Left lung (tissue), 10 donors: ENCODE measurements around the gene OR9Q1. TPM values are rescaled to one million over a fixed set of nuclear protein-coding genes. Genes with fewer than 3 reads are reported as not detected.

ENCODE experiments used
- ATAC-seq: fragments of 200-7000 bp; cut with Tn5 transposase; one replicate; pipeline ENCODE4 v1.9.1; 2020; ENCODE audit warnings: moderate library complexity
- DNase-seq, 4 donors: peaks; one replicate each; pipeline ENCODE4 v3.0.0-alpha.2; 2013 to 2020
- H3K27ac ChIP-seq, 2 donors: fragments of 200-600 bp; sonication (generic) in 1 of 2; one replicate each; pipeline versions ENCODE4 v1.5.0 to v1.8.0; 2020 to 2021
- H3K27me3 ChIP-seq, 2 donors: fragments of 200-600 bp; sonication (generic) in 1 of 2; one replicate each; pipeline versions ENCODE4 v1.5.0 to v1.8.0; 2020 to 2021
- H3K36me3 ChIP-seq, 2 donors: fragments of 200-600 bp; sonication (generic) in 1 of 2; one replicate each; pipeline versions ENCODE4 v1.5.0 to v1.8.0; 2020 to 2021
- H3K4me1 ChIP-seq, 2 donors: fragments of 200-600 bp; one replicate each; pipeline ENCODE4 v1.8.0; 2021
- H3K4me3 ChIP-seq, 2 donors: fragments of 200-600 bp; sonication (generic) in 1 of 2; one replicate each; pipeline versions ENCODE4 v1.5.0 to v1.8.0; 2020 to 2021; ENCODE audit warnings: mild to moderate bottlenecking in 1 of 2
- H3K9me3 ChIP-seq, 2 donors: fragments of 200-600 bp; sonication (generic) in 1 of 2; one replicate each; pipeline versions ENCODE4 v1.5.0 to v1.8.0; 2020 to 2021
- intact Hi-C, 2 donors: fragments of 100-400 bp; cut with DNase I; formaldehyde crosslinking; loops; one replicate each; pipeline versions ENCODE4 v1.11.2 to v1.14.2; 2022
- polyA plus RNA-seq, 6 donors: library from polyadenylated mRNA; unstranded; fragments of 120-200 nt; gene quantifications; one replicate each; pipeline ENCODE4 v1.2.1, GENCODE V29; 2013; ENCODE audit not compliant: insufficient read length in 6 of 6
- total RNA-seq, 2 donors: library from RNA; stranded (reverse); fragmentation: NEBNext Ultra II Directional; extraction: Animal tissue kit (Norgen Biotek cat#: 25700); gene quantifications; one replicate each; pipeline ENCODE4 v1.2.1, GENCODE V29; 2021
- TF ChIP-seq, protein P1 (sequence below), 2 donors: fragments of 200-600 bp; sonication (generic) in 1 of 2; IDR thresholded peaks; one replicate each; pipeline versions ENCODE4 v1.5.0 to v1.8.0; 2021; ENCODE audit warnings: antibody characterized with exemption in 2 of 2
- donor health status: DM: no; HTN: yes; CAD: no.
- donor health status: DM: no; HTN: no; CAD: no.

The OR9Q1 gene
- total and polyA plus RNA-seq, 8 donors = 0.07 TPM; not detected in 7

GRCh38 chr11:58046231-58046630, 22.6 kb downstream of the OR9Q1 start:
- TF ChIP-seq, protein P1, sequence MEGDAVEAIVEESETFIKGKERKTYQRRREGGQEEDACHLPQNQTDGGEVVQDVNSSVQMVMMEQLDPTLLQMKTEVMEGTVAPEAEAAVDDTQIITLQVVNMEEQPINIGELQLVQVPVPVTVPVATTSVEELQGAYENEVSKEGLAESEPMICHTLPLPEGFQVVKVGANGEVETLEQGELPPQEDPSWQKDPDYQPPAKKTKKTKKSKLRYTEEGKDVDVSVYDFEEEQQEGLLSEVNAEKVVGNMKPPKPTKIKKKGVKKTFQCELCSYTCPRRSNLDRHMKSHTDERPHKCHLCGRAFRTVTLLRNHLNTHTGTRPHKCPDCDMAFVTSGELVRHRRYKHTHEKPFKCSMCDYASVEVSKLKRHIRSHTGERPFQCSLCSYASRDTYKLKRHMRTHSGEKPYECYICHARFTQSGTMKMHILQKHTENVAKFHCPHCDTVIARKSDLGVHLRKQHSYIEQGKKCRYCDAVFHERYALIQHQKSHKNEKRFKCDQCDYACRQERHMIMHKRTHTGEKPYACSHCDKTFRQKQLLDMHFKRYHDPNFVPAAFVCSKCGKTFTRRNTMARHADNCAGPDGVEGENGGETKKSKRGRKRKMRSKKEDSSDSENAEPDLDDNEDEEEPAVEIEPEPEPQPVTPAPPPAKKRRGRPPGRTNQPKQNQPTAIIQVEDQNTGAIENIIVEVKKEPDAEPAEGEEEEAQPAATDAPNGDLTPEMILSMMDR (IDR thresholded peaks at IDR 0.05) = no peak
- no peaks in the 10 kb centered on the region for H3K9me3 ChIP-seq
- intact Hi-C loops = no loop called here
- ATAC-seq = no peak
- no peak overlapping the region for H3K4me3 ChIP-seq
- no peak overlapping the region for H3K27ac ChIP-seq
- no peaks in the 10 kb centered on the region for H3K36me3 ChIP-seq
- DNase-seq = no peak
- no peaks in the 10 kb centered on the region for H3K27me3 ChIP-seq
- no peaks in the 10 kb centered on the region for H3K4me1 ChIP-seq

DNA sequence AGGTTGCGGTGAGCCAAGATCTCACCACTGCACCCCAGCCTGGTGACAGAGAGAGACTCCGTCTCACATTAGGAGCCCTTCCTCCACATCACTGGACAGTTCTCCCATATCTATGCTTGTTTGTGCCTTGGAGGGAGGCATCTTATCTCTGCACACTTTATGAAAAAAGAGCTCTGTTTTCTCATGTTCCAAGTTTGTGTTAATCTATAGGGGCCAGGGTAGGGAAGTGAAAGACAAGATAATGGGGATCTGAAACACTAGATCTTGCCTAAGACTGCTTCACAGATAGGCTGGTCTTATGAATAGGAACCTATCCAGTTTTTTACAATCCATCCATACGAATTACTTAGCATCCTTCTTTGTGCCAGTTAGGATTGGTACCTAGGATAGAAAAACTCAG, 24.1 kb downstream of the OR9Q1 start:
- intact Hi-C loops = no loop called here
- TF ChIP-seq, protein P1 (IDR thresholded peaks at IDR 0.05) = no peak
- no peaks in the 10 kb centered on the region for H3K4me1 ChIP-seq

GRCh38 chr11:58055806-58056401, 32.2 kb downstream of the OR9Q1 start:
- H3K9me3 ChIP-seq = no peaks in the 10 kb centered on the region
- intact Hi-C loops = no loop called here
- peaks cover 0 to 4% of the 10 kb centered on the region in 2 donors for H3K4me1 ChIP-seq
- no peak overlapping the region for H3K27ac ChIP-seq
- no peak overlapping the region for H3K4me3 ChIP-seq
- DNase-seq (no peak), ATAC-seq (no peak)
- no peaks in the 10 kb centered on the region for H3K27me3 ChIP-seq
- H3K36me3 ChIP-seq = no peaks in the 10 kb centered on the region
- TF ChIP-seq, protein P1 (IDR thresholded peaks at IDR 0.05) = no peak

More for the DNA sequence above, 24.1 kb downstream of the OR9Q1 start:
- no peak overlapping the region for H3K4me3 ChIP-seq
- no peaks in the 10 kb centered on the region for H3K9me3 ChIP-seq
- no peaks in the 10 kb centered on the region for H3K36me3 ChIP-seq
- no peak for ATAC-seq
- no peaks in the 10 kb centered on the region for H3K27me3 ChIP-seq
- no peak for DNase-seq
- no peak overlapping the region for H3K27ac ChIP-seq

GRCh38 chr11:58057481-58057880, 33.8 kb downstream of the OR9Q1 start:
- intact Hi-C loops = no loop called here
- Histone ChIP-seq H3K36me3 (no peaks in the 10 kb centered on the region), H3K27ac (no peak overlapping the region), H3K27me3 (no peaks in the 10 kb centered on the region), H3K9me3 (no peaks in the 10 kb centered on the region), H3K4me3 (no peak overlapping the region), H3K4me1 (peaks cover 0 to 4% of the 10 kb centered on the region in 2 donors)
- no peak for ATAC-seq
- DNase-seq = no peak
- TF ChIP-seq, protein P1 (IDR thresholded peaks at IDR 0.05) = no peak

- TF ChIP-seq, protein P1 (IDR thresholded peaks at IDR 0.05) = no peak
- Histone ChIP-seq H3K36me3 (no peaks in the 10 kb centered on the region), H3K4me1 (peaks cover 0 to 4% of the 10 kb centered on the region in 2 donors), H3K9me3 (no peaks in the 10 kb centered on the region), H3K27ac (peak overlapping the region in 1 of 2 donors; percentile 33), H3K4me3 (no peak overlapping the region), H3K27me3 (no peaks in the 10 kb centered on the region)
- intact Hi-C loops = no loop called here
- ATAC-seq (peak; percentile 61), DNase-seq (peak in 3 of 4 donors; percentile 45 to 72 (median 59))
These were observed 34.8 kb downstream of the OR9Q1 start for GRCh38 chr11:58058276-58059006.
